OCI-LY3 (cell line): Measurements from ENCODE around the gene C1QTNF1.

Experiments
- CTCF ChIP-seq: fragments of 200-600, 300-600 bp; sonication (generic); IDR thresholded peaks from 2 replicates; pipeline ENCODE4 v1.5.1; 2014; ENCODE audit warnings: antibody characterized with exemption, low read length, low read depth
- EZH2phosphoT487 ChIP-seq: fragments of 200-600 bp; shearing (Covaris generic); IDR thresholded peaks from 2 replicates; pipeline ENCODE4 v1.6.1; 2018; ENCODE audit warnings: antibody characterized with exemption, mixed run types, low read depth

GRCh38 chr17:79023180-79023705, 726 bp upstream of the C1QTNF1 start:
- no peak for TF ChIP-seq CTCF
- TF ChIP-seq EZH2phosphoT487, result no peak
